RWPE1 (cell line): ENCODE data around the gene ERBB3.
A peak's percentile ranks its signal among the peaks of the same experiment; 100 is the strongest.

ENCODE experiments used
- CTCF ChIA-PET: fragments of 350-600 bp; sonication (Branson Sonifier 250); formaldehyde crosslinking; extraction: SDS; loops from one replicate; lab custom pipeline; 2021; lab: Yijun Ruan, JAX
- POLR2A ChIA-PET: fragments of 400-600 bp; formaldehyde crosslinking; extraction: SDS; loops from one replicate; lab custom pipeline; 2020; ENCODE audit warnings: antibody characterized with exemption; ENCODE audit not compliant: low non-redundant PET; lab: Yijun Ruan, JAX
- DNase-seq: peaks from one replicate; pipeline ENCODE4 v3.0.0; 2012; ENCODE audit warnings: low spot score
- H3K27ac ChIP-seq: fragments of 450-650 bp; 2 replicates; pipeline ENCODE4 v1.5.1; 2017
- TF ChIP-seq, protein P1 (sequence below): fragments of 450-650 bp; conservative IDR thresholded peaks from 2 replicates; pipeline ENCODE4 v1.5.1; 2017; ENCODE audit warnings: low read depth, mild to moderate bottlenecking

Gene ERBB3

GRCh38 chr12:56079723-56080555 lies at the start of gene ERBB3:
TSS of gene ERBB3 (plus strand) at chr12:56080165. CDS start at chr12:56080301, 136 bp downstream.
- TF ChIP-seq, protein P1, sequence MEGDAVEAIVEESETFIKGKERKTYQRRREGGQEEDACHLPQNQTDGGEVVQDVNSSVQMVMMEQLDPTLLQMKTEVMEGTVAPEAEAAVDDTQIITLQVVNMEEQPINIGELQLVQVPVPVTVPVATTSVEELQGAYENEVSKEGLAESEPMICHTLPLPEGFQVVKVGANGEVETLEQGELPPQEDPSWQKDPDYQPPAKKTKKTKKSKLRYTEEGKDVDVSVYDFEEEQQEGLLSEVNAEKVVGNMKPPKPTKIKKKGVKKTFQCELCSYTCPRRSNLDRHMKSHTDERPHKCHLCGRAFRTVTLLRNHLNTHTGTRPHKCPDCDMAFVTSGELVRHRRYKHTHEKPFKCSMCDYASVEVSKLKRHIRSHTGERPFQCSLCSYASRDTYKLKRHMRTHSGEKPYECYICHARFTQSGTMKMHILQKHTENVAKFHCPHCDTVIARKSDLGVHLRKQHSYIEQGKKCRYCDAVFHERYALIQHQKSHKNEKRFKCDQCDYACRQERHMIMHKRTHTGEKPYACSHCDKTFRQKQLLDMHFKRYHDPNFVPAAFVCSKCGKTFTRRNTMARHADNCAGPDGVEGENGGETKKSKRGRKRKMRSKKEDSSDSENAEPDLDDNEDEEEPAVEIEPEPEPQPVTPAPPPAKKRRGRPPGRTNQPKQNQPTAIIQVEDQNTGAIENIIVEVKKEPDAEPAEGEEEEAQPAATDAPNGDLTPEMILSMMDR: no peak
- H3K27ac ChIP-seq: peak within 1 kb of the TSS; percentile 80
- DNase-seq: peak; percentile 97
- CTCF ChIA-PET: interaction anchor here (0.6 to 1.8 kb wide), 16 partner anchors 11 to 948 kb away, joined by 3 to 10 read pairs (median 4); partner anchors contain the start of genes PA2G4, SMARCC2, SUOX and ZC3H10
- POLR2A ChIA-PET: interaction anchor here (0.6 kb wide), 1 partner anchor 24 kb away, joined by 5 read pairs; the partner anchor contains the start of gene PA2G4

DNA sequence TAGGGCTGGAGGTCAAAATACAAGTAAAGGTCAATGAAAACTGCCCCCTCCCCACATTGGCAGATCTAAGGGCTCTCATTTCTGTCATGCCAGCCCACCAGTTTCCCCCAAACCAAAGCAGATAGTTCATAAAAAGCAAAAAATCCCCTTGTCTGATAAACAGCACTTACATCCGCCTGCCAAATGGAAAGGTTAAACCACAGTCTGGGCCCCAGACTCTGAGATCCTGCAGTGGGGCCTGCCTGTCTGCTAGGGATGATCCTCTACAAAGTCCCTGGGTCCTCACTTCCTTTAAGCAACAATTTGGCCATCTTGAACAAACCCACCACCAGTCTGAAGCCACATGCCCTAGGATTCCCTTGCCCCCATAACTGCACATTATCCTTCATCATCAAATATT lies 48.0 kb upstream of the ERBB3 start:
- no peak for DNase-seq
- ChIA-PET POLR2A (no interaction called here), CTCF (no interaction called here)
- TF ChIP-seq, protein P1: no peak
- no peak overlapping the region for H3K27ac ChIP-seq

GRCh38 chr12:56034586-56035332 lies 45.2 kb upstream of the ERBB3 start:
- ChIA-PET POLR2A (interaction anchor here (0.6 kb wide), 1 partner anchor 141 kb away, joined by 4 read pairs; no protein-coding TSS in a partner anchor), CTCF (no interaction called here)
- no peak for DNase-seq

GRCh38 chr12:56037161-56037560 lies 42.8 kb upstream of the ERBB3 start:
- DNase-seq: no peak
- H3K27ac ChIP-seq: no peak overlapping the region
- TF ChIP-seq, protein P1: no peak
- ChIA-PET CTCF (interaction anchor here (0.6 kb wide), 1 partner anchor 111 kb away, joined by 3 read pairs; no protein-coding TSS in a partner anchor), POLR2A (no interaction called here)

More at GRCh38 chr12:56034586-56035332, 45.2 kb upstream of the ERBB3 start:
- TF ChIP-seq, protein P1: no peak
- H3K27ac ChIP-seq: no peak overlapping the region

DNA sequence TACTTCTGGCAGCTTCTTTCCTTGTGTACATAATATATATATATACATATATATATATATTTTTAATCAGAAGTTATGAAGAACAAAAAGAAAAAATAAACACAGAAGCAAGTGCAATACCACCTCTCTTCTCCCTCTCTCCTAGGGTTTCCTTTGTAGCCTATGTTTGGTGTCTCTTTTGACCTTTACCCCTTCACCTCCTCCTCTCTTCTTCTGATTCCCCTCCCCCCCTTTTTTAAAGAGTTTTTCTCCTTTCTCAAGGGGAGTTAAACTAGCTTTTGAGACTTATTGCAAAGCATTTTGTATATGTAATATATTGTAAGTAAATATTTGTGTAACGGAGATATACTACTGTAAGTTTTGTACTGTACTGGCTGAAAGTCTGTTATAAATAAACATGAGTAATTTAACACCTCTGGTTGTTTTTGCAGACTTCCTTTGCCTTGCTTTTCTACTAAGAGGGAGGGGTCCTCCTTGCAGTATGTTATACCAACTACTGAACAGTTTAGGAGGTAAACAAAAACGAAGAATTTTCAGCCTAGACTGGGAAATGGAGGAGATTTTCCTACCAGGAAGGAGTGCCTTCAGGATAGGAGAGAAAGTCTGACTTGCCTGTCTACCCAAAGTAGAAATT lies 41.8 kb upstream of the ERBB3 start:
- TF ChIP-seq, protein P1: no peak
- DNase-seq: no peak
- ChIA-PET POLR2A (no interaction called here), CTCF (interaction anchor here (0.6 kb wide), 2 partner anchors 24 to 112 kb away, joined by 3 read pairs; no protein-coding TSS in a partner anchor)
- no peak overlapping the region for H3K27ac ChIP-seq

- TF ChIP-seq, protein P1: no peak
- DNase-seq: no peak
- H3K27ac ChIP-seq: peak overlapping the region; percentile 83; the same call in 1 of the 2 replicates
- CTCF ChIA-PET: no interaction called here
- POLR2A ChIA-PET: interaction anchor here (0.6 kb wide), 1 partner anchor 110 kb away, joined by 6 read pairs; no protein-coding TSS in a partner anchor
These were observed 39.8 kb upstream of the ERBB3 start for GRCh38 chr12:56040151-56040550.
